GM15510 (cell line): ENCODE data around the gene USP35.

Experiments used
- POLR2A ChIP-seq: IDR thresholded peaks from 3 replicates; pipeline ENCODE4 v1.6.1; 2011; ENCODE audit warnings: borderline replicate concordance; ENCODE audit not compliant: insufficient read length; ENCODE audit errors: extremely low read depth

USP35 gene

GRCh38 chr11:78161962-78162371 lies 26.8 kb upstream of the USP35 start:
- TF ChIP-seq POLR2A, result no peak

- no peak for TF ChIP-seq POLR2A
Observed at GRCh38 chr11:78163828-78164227, 24.9 kb upstream of the USP35 start.

GRCh38 chr11:78164471-78164870 lies 24.2 kb upstream of the USP35 start:
- no peak for TF ChIP-seq POLR2A

GRCh38 chr11:78166855-78167469 lies 21.8 kb upstream of the USP35 start:
- no peak for TF ChIP-seq POLR2A

GRCh38 chr11:78168539-78169477 lies 19.9 kb upstream of the USP35 start:
- no peak for TF ChIP-seq POLR2A

GRCh38 chr11:78170413-78170812 lies 18.3 kb upstream of the USP35 start:
- no peak for TF ChIP-seq POLR2A

GRCh38 chr11:78170874-78171549 lies 17.7 kb upstream of the USP35 start:
- TF ChIP-seq POLR2A, result no peak

- no peak for TF ChIP-seq POLR2A
Observed at GRCh38 chr11:78171951-78172350, 16.8 kb upstream of the USP35 start.

- no peak for TF ChIP-seq POLR2A
Observed at GRCh38 chr11:78176605-78177141, 12.0 kb upstream of the USP35 start.

GRCh38 chr11:78177216-78177615 lies 11.5 kb upstream of the USP35 start:
- no peak for TF ChIP-seq POLR2A

- no peak for TF ChIP-seq POLR2A
Observed at GRCh38 chr11:78179459-78180071, 9.2 kb upstream of the USP35 start.

GRCh38 chr11:78180751-78181150 lies 8.0 kb upstream of the USP35 start:
- no peak for TF ChIP-seq POLR2A

GRCh38 chr11:78181185-78181584 lies 7.5 kb upstream of the USP35 start:
- no peak for TF ChIP-seq POLR2A
